K562 (cell line): Measurements from ENCODE around the gene NPAS2.

Experiments used
- EZH2 ChIP-seq: IDR thresholded peaks from 2 replicates; pipeline ENCODE4 v1.6.1; 2012; ENCODE audit warnings: low read depth, mild to moderate bottlenecking, inconsistent platforms, low read length, borderline replicate concordance
- FOS ChIP-seq: IDR thresholded peaks from 3 replicates; pipeline ENCODE4 v1.6.1; 2011; ENCODE audit not compliant: insufficient read length; ENCODE audit errors: extremely low read depth
- NR4A1 ChIP-seq, 2 experiments: fragments of 250-450 bp in 1 of 2; fragments of 450-650 bp in 1 of 2; sonication (Bioruptor Pico) in 1 of 2; IDR thresholded peaks; 2 replicates each; pipeline versions ENCODE4 v1.4.0 to v1.6.1; 2016 to 2020; ENCODE audit warnings: mild to moderate bottlenecking in 2 of 2, missing compliant biosample characterization in 1 of 2, missing genetic modification characterization in 1 of 2, moderate library complexity in 1 of 2
- RBM15 ChIP-seq: fragments of 200-400 bp; formaldehyde crosslinking; IDR thresholded peaks from 2 replicates; pipeline ENCODE4 v1.6.1; 2018; ENCODE audit warnings: mild to moderate bottlenecking, low read length, moderate library complexity; ENCODE audit not compliant: insufficient read depth
- SMAD3 ChIP-seq: fragments of 450-650 bp; formaldehyde crosslinking; conservative IDR thresholded peaks from 2 replicates; pipeline ENCODE4 v1.4.0; 2020; ENCODE audit warnings: mild to moderate bottlenecking
- TAF9B ChIP-seq: fragments of 450-650 bp; IDR thresholded peaks from 2 replicates; pipeline ENCODE4 v1.6.1; 2018; ENCODE audit warnings: mild to moderate bottlenecking; ENCODE audit not compliant: partially characterized antibody
- TF ChIP-seq, protein P1 (sequence below): fragments of 250-450 bp; sonication (Bioruptor Pico); IDR thresholded peaks from 2 replicates; pipeline ENCODE4 v1.5.0; 2020; ENCODE audit warnings: mild to moderate bottlenecking, borderline replicate concordance
- TF ChIP-seq, protein P2 (sequence below): sonication (generic); formaldehyde crosslinking; IDR thresholded peaks from 2 replicates; pipeline ENCODE4 v1.9.0; 2022; ENCODE audit warnings: mild to moderate bottlenecking, missing genetic modification reagents
- TF ChIP-seq, protein P3 (sequence below): fragments of 450-650 bp; IDR thresholded peaks from 2 replicates; pipeline ENCODE4 v1.6.1; 2016; ENCODE audit warnings: antibody characterized with exemption
- TF ChIP-seq, protein P4 (sequence below), 3 experiments: IDR thresholded peaks in 2 of 3; conservative IDR thresholded peaks in 1 of 3; 2 replicates each; pipeline ENCODE4 v1.5.1; 2011 to 2012; ENCODE audit warnings: low read length in 3 of 3, mild to moderate bottlenecking in 3 of 3, control low read depth in 2 of 3, improper control_type of control experiment in 1 of 3, inconsistent platforms in 1 of 3, low read depth in 1 of 3, mixed read lengths in 1 of 3, moderate library complexity in 1 of 3; ENCODE audit not compliant: insufficient read depth in 2 of 3

DNA sequence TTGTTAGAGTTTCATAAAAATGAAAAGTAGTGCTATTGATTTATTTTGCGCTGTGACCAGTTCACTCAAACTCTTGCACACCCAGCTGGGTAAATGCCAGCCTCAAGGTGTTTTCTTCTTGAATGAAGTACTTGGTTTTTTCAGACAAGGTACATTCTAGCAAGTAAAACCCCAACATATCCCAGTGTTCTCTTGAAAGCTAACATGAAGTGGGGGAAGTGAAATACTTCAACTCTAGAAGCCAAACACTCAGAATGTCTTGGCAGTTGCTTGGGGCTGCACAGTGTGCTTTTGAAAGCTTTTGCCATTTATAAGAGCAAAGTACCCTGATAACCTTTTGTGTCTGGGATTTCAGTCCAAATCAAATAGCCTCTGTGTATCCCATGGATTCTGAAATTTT lies 13.4 kb downstream of the NPAS2 start:
- TF ChIP-seq RBM15 (no peak), NR4A1 (CRISPR knock-in tag; IDR thresholded peaks at IDR 0.05) (no peak), NR4A1 (tag; IDR thresholded peaks at IDR 0.05) (no peak), SMAD3 (CRISPR knock-in tag) (no peak), EZH2 (no peak), FOS (no peak), TAF9B (no peak)
- TF ChIP-seq, protein P1, sequence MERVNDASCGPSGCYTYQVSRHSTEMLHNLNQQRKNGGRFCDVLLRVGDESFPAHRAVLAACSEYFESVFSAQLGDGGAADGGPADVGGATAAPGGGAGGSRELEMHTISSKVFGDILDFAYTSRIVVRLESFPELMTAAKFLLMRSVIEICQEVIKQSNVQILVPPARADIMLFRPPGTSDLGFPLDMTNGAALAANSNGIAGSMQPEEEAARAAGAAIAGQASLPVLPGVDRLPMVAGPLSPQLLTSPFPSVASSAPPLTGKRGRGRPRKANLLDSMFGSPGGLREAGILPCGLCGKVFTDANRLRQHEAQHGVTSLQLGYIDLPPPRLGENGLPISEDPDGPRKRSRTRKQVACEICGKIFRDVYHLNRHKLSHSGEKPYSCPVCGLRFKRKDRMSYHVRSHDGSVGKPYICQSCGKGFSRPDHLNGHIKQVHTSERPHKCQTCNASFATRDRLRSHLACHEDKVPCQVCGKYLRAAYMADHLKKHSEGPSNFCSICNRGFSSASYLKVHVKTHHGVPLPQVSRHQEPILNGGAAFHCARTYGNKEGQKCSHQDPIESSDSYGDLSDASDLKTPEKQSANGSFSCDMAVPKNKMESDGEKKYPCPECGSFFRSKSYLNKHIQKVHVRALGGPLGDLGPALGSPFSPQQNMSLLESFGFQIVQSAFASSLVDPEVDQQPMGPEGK (CRISPR knock-in tag) = no peak
- TF ChIP-seq, protein P2, sequence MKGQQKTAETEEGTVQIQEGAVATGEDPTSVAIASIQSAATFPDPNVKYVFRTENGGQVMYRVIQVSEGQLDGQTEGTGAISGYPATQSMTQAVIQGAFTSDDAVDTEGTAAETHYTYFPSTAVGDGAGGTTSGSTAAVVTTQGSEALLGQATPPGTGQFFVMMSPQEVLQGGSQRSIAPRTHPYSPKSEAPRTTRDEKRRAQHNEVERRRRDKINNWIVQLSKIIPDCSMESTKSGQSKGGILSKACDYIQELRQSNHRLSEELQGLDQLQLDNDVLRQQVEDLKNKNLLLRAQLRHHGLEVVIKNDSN (CRISPR knock-in tag) = no peak
- TF ChIP-seq, protein P3, sequence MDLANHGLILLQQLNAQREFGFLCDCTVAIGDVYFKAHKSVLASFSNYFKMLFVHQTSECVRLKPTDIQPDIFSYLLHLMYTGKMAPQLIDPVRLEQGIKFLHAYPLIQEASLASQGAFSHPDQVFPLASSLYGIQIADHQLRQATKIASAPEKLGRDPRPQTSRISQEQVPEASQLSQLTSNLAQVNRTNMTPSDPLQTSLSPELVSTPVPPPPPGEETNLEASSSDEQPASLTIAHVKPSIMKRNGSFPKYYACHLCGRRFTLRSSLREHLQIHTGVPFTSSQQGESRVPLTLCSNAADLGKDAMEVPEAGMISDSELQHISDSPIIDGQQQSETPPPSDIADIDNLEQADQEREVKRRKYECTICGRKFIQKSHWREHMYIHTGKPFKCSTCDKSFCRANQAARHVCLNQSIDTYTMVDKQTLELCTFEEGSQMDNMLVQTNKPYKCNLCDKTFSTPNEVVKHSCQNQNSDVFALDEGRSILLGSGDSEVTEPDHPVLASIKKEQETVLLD = no peak
- TF ChIP-seq, protein P4, sequence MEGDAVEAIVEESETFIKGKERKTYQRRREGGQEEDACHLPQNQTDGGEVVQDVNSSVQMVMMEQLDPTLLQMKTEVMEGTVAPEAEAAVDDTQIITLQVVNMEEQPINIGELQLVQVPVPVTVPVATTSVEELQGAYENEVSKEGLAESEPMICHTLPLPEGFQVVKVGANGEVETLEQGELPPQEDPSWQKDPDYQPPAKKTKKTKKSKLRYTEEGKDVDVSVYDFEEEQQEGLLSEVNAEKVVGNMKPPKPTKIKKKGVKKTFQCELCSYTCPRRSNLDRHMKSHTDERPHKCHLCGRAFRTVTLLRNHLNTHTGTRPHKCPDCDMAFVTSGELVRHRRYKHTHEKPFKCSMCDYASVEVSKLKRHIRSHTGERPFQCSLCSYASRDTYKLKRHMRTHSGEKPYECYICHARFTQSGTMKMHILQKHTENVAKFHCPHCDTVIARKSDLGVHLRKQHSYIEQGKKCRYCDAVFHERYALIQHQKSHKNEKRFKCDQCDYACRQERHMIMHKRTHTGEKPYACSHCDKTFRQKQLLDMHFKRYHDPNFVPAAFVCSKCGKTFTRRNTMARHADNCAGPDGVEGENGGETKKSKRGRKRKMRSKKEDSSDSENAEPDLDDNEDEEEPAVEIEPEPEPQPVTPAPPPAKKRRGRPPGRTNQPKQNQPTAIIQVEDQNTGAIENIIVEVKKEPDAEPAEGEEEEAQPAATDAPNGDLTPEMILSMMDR (IDR thresholded peaks at IDR 0.05 in 2 of 3, conservative IDR thresholded peaks at IDR 0.05 in 1 of 3; ENCODE audit: insufficient read depth in 2 of 3, low read depth in 1 of 3, low read length in 3 of 3) = no peak
